HG02938 (cell line): ENCODE results near the gene PRKCA.

Experiments used
- ATAC-seq: cut with Tn5 transposase; IDR thresholded peaks from one replicate; pipeline ENCODE4 v1.9.1; 2021; ENCODE audit warnings: mild to moderate bottlenecking, moderate library complexity; ENCODE audit not compliant: unreplicated experiment

Gene PRKCA

DNA sequence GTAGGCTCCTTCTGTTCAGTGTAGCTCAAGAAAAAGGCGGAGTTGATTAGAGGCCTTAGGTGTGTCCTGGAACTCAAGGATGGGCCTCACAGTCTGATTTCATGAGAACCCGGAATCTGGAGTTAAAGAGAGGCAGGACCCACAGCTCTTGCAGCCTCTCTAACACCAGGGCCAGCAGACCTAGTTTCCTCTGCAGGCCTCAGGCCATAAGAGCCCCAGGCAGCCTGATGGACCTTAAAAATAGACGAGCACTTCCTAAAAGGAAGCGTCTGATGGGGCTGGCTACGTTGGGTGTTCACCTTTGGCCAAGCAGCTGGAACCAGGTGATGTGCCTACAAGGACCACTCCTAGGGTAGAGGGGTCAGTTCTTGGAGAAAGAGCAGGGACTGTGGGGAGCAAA is 540.1 kb downstream of the PRKCA start:
- no peak for ATAC-seq

- ATAC-seq = no peak
These were observed 540.5 kb downstream of the PRKCA start for GRCh38 chr17:66842959-66843358.

GRCh38 chr17:66843627-66844026 is 541.2 kb downstream of the PRKCA start:
- no peak for ATAC-seq

- ATAC-seq = no peak
These were observed 545.3 kb downstream of the PRKCA start for GRCh38 chr17:66847704-66848103.

DNA sequence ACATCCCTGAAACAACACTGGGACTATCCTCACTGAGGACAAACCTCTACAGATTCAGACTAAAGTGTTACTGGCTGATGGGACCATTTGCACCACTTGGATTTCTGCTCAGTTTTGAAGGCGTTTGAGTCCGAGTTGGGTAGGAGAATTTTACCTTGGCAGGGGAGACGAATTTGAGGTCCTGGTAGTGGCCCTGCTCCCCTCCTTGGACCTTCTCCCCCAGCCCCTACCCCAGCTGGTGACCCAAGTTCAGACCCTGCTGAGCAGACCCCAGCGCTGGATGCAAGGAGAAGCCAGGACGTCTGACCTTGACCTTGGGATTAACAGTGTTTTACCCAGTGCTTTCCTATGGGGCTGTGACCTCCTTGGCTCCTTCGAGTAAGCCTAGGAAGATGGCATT is 546.1 kb downstream of the PRKCA start:
- no peak for ATAC-seq

DNA sequence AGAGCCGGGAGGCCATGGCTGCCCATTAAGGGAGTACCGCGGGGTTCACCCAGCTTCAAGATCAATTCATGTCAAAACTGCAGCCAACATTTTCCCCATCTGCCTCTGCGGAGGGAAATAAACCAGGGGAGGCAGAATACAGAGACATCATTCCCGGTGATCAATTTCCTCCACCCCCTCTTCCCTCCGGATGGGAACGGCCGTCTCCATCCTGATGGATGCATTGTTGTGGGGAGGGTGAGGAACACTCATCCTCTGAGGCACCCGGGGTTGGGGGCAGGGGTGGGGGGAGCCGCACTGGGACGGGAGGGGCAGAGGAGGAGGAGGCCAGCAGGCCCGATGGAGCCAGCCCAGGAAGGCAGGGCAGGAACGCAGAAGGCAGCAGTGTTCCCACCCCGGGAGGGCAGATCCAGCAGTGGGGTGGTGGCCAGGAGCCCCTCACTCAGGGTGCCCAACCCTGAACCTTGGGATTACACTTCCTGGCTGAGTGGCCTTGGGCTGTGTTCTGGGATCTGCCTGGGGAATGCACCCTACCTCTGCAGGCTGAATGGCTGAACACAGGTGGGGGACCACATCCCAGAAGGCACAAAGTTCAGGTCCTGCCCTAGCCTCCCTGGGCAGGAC is 546.7 kb downstream of the PRKCA start:
- no peak for ATAC-seq

DNA sequence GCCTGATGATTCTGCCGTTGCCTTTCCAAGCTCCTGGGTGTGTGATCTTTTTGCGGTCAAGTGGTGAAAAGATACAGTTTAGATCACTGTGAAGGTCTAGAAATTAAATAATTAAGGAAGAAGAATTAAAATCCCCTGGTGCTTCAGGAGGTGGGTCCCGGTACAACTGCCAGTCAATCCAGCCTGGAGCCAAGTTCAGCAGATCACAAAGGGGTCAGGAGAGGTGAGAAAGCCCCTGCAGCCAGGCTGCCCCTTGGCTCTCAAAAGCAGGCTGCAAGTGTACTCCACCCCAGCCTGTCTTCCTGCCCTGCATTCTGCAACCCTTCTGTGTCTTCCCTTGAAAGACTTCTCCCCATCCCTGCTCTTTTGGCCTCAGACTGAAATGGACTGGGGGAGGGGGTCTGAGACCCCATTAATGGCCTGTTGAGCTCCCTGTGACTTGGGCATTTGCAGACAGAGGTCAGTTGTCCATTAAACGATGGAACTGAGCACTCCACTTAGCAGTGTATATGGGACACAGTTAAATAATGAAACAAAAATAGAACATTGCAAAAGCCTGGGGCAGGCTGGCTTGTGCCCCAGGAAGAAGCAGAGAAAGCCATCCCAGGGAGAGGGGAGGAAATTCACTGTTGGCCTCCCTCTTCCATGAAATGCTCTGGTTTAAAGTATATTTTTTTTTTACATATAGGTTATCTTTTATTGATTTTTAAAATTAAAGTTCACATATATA is 547.6 kb downstream of the PRKCA start:
- no peak for ATAC-seq

DNA sequence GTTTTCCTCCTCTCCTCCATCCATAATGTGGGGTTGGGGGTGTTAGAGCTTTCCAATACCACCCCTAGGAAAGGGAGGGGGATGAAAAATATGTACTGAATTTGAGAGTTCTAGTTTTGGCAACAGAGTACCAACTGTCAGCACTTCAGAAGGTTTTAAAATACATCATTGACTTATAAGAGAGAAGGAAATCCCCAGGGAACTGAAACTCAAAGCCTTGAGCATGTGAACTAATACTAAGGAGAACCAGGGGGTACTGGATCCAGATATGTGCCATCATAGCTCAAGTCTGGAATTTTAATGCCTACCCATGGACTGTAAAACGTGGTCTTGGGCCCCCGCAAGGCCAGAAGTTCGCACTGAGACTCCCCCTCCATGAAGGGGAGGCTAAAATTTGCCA is 548.3 kb downstream of the PRKCA start:
- no peak for ATAC-seq

DNA sequence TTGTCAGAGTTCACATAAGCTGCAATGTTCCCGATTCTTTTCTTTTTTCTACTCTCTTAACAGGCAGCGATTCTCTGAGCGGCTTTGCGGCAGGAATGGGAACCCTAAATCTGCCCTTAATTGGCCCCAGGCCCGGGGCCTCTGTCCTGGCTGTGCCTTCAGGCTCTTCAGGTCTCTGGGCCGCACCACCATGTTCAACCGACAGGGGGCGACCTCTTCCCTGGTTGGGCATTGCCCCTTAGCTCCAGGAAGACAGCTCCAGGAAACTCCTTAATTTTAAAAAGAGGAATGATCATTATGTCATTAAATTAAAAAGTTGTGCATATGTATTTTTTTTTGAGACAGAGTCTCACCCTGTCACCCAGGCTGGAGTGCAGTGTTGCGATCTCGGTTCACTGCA is 552.8 kb downstream of the PRKCA start:
- ATAC-seq = no peak

DNA sequence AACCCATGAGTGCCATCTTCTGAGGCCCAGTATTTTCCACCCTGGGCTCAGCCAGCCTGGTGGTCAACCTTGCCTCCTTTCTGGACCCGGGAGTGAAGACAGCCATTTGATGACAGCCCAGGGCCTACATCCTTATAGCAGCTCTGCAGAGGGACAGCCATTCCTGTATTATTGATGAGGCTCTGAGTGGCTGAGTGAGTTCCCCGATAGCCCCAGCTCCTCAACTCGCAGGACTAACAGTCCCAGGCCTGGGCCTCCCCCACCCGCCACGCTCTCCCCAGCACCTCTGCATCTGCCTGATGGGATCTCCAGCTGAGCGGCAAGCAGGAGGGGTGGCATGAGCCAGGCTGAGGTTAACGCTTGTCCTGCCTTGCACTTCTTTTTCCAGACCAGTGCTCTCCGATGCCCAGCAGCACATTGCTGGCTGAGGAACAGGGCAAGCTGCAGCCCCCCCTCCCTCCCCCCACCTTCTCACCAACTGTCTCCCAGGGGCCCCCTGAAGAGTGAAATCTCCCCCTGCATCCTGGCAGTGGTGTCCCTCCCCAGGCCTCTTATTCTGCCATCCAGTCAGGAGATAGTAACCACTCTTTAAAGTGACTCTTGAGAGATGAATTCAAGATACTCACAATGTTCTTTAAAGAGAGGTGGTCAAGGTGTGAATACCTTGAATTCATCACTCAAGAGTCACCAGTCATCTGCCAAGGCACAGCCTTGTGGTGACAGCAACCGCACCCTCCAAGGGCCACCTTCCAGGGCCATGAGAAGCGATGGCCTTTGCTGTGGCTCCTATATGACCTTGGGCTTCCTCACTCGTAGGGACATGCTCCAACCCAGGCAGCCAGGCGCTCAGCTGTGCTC is 556.0 kb downstream of the PRKCA start:
- ATAC-seq = no peak

- no peak for ATAC-seq
These were observed 556.9 kb downstream of the PRKCA start for GRCh38 chr17:66859353-66859752.

DNA sequence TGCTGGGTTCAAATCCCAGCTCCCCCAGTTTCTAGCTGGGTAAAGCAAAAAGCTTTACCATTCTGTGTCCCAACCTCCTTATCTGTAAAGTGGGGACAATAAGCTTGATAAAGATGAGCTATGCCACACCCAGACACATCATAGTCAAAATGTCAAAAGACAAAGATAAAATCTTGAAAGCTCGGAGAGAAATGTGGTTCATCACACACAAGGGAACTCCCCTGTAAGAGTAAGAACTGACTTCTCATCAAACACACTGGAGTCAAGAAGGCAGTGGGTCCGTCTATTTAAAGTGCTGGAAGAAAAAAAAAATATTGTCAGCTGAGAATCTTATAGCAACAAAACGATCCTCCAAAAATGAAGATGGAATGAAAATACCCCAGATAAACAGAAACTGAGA is 557.8 kb downstream of the PRKCA start:
- no peak for ATAC-seq
